ENCODE results near the gene IDNK.
"Not testable (repeated sequence)": the region's sequence is repeated elsewhere in the genome, so short reads cannot be mapped to it uniquely, and the experiment has no call there.

Gene IDNK

GRCh38 chr9:83622939-83623678 is at the start of gene IDNK:
Gene IDNK, plus strand, starts transcription at chr9:83623143. Its CDS starts 29 bp downstream, at chr9:83623172.
- peak; percentile 16 to 24 for DNase-seq (ENCODE audit: low read depth in 2 of 2, low spot score in 1 of 2)

GRCh38 chr9:83574482-83574881 is 48.5 kb upstream of the IDNK start:
- DNase-seq (ENCODE audit: low read depth in 2 of 2, low spot score in 1 of 2), result no peak

- no peak for DNase-seq (ENCODE audit: low read depth in 2 of 2, low spot score in 1 of 2)
These were observed 40.9 kb upstream of the IDNK start for GRCh38 chr9:83582029-83582428.

- DNase-seq (ENCODE audit: low read depth in 2 of 2, low spot score in 1 of 2), result no peak
These were observed 39.6 kb upstream of the IDNK start for GRCh38 chr9:83583151-83584014.

- DNase-seq (ENCODE audit: low read depth in 2 of 2, low spot score in 1 of 2), result no peak
These were observed 37.9 kb upstream of the IDNK start for GRCh38 chr9:83584995-83585394.

GRCh38 chr9:83588256-83588655 is 34.7 kb upstream of the IDNK start:
- DNase-seq (ENCODE audit: low read depth in 2 of 2, low spot score in 1 of 2), result no peak

- peak in 1 of 2 donors; percentile 4 for DNase-seq (ENCODE audit: low read depth in 2 of 2, low spot score in 1 of 2)
These were observed 25.9 kb upstream of the IDNK start for GRCh38 chr9:83596899-83597504.

GRCh38 chr9:83598487-83598886 is 24.5 kb upstream of the IDNK start:
- no peak for DNase-seq (ENCODE audit: low read depth in 2 of 2, low spot score in 1 of 2)

- DNase-seq (ENCODE audit: low read depth in 2 of 2, low spot score in 1 of 2), result no peak
These were observed 23.9 kb upstream of the IDNK start for GRCh38 chr9:83599071-83599470.

GRCh38 chr9:83601463-83601862 is 21.5 kb upstream of the IDNK start:
- no peak for DNase-seq (ENCODE audit: low read depth in 2 of 2, low spot score in 1 of 2)

- DNase-seq (ENCODE audit: low read depth in 2 of 2, low spot score in 1 of 2), result not testable (repeated sequence)
These were observed 15.3 kb upstream of the IDNK start for GRCh38 chr9:83607620-83608019.

- DNase-seq (ENCODE audit: low read depth in 2 of 2, low spot score in 1 of 2), result not testable (repeated sequence)
These were observed 9.6 kb upstream of the IDNK start for GRCh38 chr9:83613298-83613697.

- no peak for DNase-seq (ENCODE audit: low read depth in 2 of 2, low spot score in 1 of 2)
These were observed 5.6 kb upstream of the IDNK start for GRCh38 chr9:83617299-83617698.

- peak in 1 of 2 donors; percentile 11 for DNase-seq (ENCODE audit: low read depth in 2 of 2, low spot score in 1 of 2)
These were observed 1.9 kb upstream of the IDNK start for GRCh38 chr9:83620841-83621636.

GRCh38 chr9:83622433-83622938 is 457 bp upstream of the IDNK start:
- DNase-seq (ENCODE audit: low read depth in 2 of 2, low spot score in 1 of 2), result peak in 1 of 2 donors; percentile 33

GRCh38 chr9:83623679-83624076 is 735 bp downstream of the IDNK start:
- DNase-seq (ENCODE audit: low read depth in 2 of 2, low spot score in 1 of 2), result no peak

GRCh38 chr9:83625178-83625577 is 2.2 kb downstream of the IDNK start:
- DNase-seq (ENCODE audit: low read depth in 2 of 2, low spot score in 1 of 2), result no peak

GRCh38 chr9:83628540-83628939 is 5.6 kb downstream of the IDNK start:
- no peak for DNase-seq (ENCODE audit: low read depth in 2 of 2, low spot score in 1 of 2)

GRCh38 chr9:83629433-83630104 is 6.6 kb downstream of the IDNK start:
- DNase-seq (ENCODE audit: low read depth in 2 of 2, low spot score in 1 of 2), result no peak

- DNase-seq (ENCODE audit: low read depth in 2 of 2, low spot score in 1 of 2), result no peak
These were observed 8.1 kb downstream of the IDNK start for GRCh38 chr9:83630938-83631457.

Measured in stimulated activated CD8-positive, alpha-beta memory T cell treated with anti-CD3 and anti-CD28 coated beads, Interleukin-4, amount 100 ng/mL, for 1 hour (primary cell).